HG02885 (cell line): ENCODE measurements around the gene SLC7A1.

Source experiments
- ATAC-seq: cut with Tn5 transposase; IDR thresholded peaks from one replicate; pipeline ENCODE4 v1.9.1; 2021; ENCODE audit warnings: mild to moderate bottlenecking; ENCODE audit not compliant: unreplicated experiment, poor library complexity

The SLC7A1 gene

GRCh38 chr13:29563941-29564340 lies 31.5 kb downstream of the SLC7A1 start:
- ATAC-seq, result no peak

DNA sequence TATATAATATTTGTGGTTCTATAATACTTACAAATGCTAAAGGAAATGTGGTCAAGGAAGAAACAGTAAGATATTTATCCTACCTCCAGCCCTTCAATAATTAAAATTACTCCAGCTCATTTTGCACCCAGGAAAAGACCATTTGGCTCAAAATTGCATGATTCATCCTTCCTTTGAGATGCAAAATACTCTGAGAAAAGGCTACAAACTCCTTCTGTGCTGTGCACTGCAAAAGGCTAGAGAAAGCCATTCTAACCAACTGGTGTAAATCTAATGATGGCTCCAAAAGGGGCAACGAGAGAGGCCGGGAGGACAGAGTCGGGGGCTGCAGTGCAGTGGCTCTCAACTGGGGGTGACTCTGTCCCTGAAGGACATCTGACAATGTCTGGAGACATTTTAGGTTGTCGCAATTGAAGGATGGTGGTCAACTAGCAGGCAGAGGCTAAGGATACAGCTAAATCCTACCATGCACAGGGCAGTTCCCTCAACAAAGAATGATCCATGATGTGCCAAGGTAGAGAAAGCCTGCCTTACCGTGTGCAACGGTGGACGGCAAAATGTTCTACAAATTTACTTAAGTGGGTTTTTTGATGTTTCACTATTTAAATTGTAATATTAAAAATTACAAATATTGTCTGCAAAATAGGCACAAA lies 32.6 kb downstream of the SLC7A1 start:
- ATAC-seq, result no peak

- no peak for ATAC-seq
Observed at GRCh38 chr13:29561918-29562317, 33.6 kb downstream of the SLC7A1 start.

DNA sequence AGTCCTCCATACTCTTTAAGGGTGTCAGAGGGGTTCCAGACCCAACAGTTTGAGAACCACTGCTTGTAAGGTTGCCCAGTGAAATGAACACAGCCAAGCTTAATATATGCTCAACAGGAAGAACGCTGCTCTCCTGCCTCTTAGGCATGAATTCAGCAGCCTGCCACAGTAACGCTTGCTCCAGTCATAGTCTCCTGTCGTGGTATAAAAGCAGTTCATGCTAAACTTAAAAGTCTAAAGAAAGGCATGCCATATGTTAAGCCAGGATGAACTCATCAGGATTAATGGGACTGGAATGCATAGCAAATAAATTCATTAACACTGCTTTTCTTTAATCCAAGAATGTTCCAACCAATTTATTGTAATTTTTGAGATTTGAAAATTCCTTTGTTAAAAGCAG lies 38.7 kb downstream of the SLC7A1 start:
- no peak for ATAC-seq

- ATAC-seq, result no peak
Observed at GRCh38 chr13:29551214-29551613, 44.3 kb downstream of the SLC7A1 start.

DNA sequence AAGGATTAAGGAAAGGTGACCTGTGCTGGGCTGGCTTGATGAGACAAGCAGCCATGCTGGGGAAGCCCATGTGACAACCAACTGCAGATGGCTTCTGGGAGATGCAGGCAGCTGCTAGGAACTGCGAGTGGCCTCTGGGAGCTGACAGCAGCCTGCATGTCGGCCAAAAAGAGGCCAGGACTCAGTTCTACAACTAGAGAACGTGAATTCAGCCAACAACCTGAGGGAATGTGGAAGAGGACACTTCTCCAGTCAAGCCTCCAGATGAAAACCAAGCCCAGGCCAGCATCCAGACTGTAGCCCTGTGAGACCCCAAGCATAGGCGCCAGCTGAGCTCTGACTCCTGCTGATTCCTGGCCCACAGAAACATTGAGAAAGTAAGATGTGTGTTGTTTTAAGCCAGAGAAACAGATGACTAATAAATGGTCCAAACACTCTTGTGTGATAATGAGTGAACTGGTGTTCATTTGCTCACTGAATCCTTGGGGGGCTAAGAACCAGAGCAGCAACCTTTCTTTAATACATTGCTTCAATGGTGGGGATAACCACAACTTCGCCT lies 45.0 kb downstream of the SLC7A1 start:
- ATAC-seq, result no peak

- no peak for ATAC-seq
Observed at GRCh38 chr13:29548722-29549121, 46.8 kb downstream of the SLC7A1 start.

DNA sequence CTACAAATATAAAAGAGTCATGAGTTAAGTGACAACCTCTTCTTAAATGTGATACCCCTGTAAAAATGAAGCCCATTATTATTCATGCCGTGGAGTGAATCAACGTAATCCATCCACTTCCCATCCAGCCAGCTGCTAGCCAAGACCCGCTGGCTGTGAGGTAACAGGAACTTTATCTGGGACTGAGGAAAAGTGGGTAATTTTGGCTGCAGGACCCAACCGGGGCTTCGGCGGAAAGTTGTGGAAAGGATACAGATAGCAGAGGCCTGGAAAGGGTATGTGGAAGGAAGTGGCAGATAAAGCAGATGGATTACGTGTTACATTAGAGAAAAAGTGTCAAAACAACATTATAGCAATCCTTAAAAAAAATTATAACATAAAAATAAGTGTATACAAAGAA lies 48.3 kb downstream of the SLC7A1 start:
- ATAC-seq, result no peak

- no peak for ATAC-seq
Observed at GRCh38 chr13:29546662-29547061, 48.8 kb downstream of the SLC7A1 start.

- no peak for ATAC-seq
Observed at GRCh38 chr13:29545988-29546387, 49.5 kb downstream of the SLC7A1 start.

DNA sequence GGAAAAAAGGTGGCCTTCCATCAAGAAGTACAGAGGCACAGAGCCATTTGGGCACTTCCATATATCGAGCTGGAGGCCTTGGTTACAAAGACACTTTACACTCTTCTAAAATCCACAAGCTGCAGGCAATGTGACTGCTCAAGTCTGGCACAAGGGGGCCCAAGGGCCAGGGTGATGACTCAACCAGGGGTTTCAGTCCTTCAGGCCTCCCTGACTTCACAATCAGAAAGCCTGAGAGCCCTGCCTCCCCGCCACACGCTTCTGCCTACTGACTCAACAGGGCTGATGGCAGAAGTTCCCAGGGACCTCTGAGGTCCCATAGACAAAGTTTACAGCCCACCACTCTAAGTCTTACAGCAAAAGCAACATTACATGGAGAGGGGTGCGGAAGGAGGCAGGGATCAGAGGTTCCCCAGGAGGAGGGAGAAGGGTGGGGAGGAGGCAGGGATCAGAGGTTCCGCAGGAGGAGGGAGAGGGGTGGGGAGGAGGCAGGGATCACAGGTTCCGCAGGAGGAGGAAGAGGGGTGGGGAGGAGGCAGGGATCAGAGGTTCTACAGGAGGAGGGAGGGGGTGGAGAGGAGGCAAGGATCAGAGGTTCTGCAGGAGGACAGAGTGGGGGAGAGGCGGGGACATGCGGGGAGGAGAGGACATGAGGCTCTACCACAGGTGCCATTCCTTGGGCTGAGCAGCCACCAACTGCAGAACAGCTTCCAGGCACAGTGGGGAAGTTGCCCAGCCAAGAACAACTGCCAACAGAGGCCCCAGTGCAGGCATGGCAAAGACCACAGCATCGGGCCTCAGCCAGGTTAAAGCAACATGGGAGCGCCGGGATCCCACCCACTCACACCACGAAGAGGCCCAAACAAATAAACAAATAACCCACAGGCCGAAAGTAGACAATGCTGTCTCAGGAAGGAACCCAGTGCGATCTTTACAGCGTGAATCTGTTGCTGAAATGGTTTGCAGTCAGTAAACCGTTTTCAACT lies 52.0 kb downstream of the SLC7A1 start:
- peak; percentile 98 for ATAC-seq

- no peak for ATAC-seq
Observed at GRCh38 chr13:29542381-29542780, 53.1 kb downstream of the SLC7A1 start.

GRCh38 chr13:29541400-29541799 lies 54.1 kb downstream of the SLC7A1 start:
- no peak for ATAC-seq

DNA sequence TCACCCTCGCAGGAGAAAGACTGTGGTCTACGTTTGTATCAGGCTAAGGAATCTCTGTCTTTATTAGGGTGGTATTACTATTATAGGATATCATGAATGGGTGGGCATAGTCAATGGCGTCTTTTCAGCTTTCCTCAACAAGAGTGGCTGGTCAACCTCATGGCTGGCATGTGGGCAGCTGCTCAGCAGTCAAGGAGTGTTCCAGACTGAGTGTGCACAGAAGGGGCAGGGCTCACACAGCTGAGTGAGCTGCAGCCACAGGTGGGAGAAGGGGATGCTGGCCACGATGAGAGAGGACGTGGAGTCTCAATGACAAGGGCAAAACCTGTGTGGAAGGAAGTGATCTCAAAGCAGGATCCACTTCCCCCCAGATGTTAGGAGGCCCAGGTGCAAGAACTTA lies 54.7 kb downstream of the SLC7A1 start:
- no peak for ATAC-seq

- ATAC-seq, result no peak
Observed at GRCh38 chr13:29540334-29540733, 55.2 kb downstream of the SLC7A1 start.

GRCh38 chr13:29539856-29540255 lies 55.6 kb downstream of the SLC7A1 start:
- no peak for ATAC-seq

GRCh38 chr13:29538652-29539040 lies 56.8 kb downstream of the SLC7A1 start:
- ATAC-seq, result no peak

- ATAC-seq, result no peak
Observed at GRCh38 chr13:29537736-29538651, 57.5 kb downstream of the SLC7A1 start.

DNA sequence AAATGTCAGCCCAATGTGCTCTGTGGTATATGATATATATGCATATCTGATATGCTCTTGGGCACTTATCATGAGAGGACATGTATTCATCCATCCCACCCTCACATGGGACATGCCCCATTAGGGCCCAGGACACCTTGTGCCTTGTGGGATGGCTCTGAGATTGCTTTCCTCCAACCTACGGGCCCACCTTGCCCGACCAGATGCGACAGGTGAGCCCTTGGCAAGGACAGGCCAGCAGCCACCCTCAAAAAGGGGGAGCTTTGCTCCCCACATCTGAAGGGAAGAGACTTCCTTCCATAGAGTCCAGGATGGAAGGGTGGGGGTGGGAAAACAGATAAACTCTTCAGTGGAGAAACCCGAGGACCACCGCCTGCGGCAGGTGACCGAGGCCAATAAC lies 58.6 kb downstream of the SLC7A1 start:
- ATAC-seq, result no peak
